Tibial nerve (tissue), 4 donors: ENCODE data around the gene ASF1A. TPM values are rescaled to one million over a fixed set of nuclear protein-coding genes. Genes with fewer than 3 reads are reported as not detected.

Source experiments
- DNase-seq, 2 donors: peaks; one replicate each; pipeline ENCODE4 v3.0.0-alpha.2; 2019; ENCODE audit warnings: low spot score in 2 of 2
- H3K27ac ChIP-seq, 4 donors: fragments of 200-600 bp; sonication (generic) in 3 of 4; one replicate each; pipeline ENCODE4 v1.5.1; 2017 to 2019; ENCODE audit warnings: mild to moderate bottlenecking in 1 of 4
- H3K27me3 ChIP-seq, 2 donors: fragments of 200-600 bp; sonication (generic) in 1 of 2; one replicate each; pipeline versions ENCODE4 v1.5.1 to v1.6.0; 2017 to 2019
- H3K36me3 ChIP-seq, 3 donors: fragments of 200-600 bp; sonication (generic); one replicate each; pipeline ENCODE4 v1.5.1; 2018 to 2019
- H3K4me1 ChIP-seq, 4 donors: fragments of 200-600 bp; sonication (generic) in 3 of 4; one replicate each; pipeline ENCODE4 v1.5.1; 2017 to 2019
- H3K4me3 ChIP-seq, 4 donors: fragments of 200-600 bp; sonication (generic) in 3 of 4; one replicate each; pipeline ENCODE4 v1.5.1; 2017 to 2019; ENCODE audit warnings: mild to moderate bottlenecking in 1 of 4, moderate library complexity in 1 of 4
- H3K9me3 ChIP-seq, 4 donors: fragments of 200-600 bp; sonication (generic) in 3 of 4; one replicate each; pipeline ENCODE4 v1.5.1; 2017 to 2019
- CTCF ChIP-seq, 5 experiments: fragments of 200-600 bp in 3 of 5; fragments of 450-650 bp in 2 of 5; sonication (generic) in 3 of 5; IDR thresholded peaks; one replicate each; pipeline ENCODE4 v1.5.1; 2016 to 2019; ENCODE audit warnings: antibody characterized with exemption in 5 of 5, mild to moderate bottlenecking in 3 of 5, moderate library complexity in 2 of 5
- EP300 ChIP-seq, 2 donors: sonication (generic); formaldehyde crosslinking; IDR thresholded peaks; one replicate each; pipeline ENCODE4 v1.6.1; 2017; ENCODE audit warnings: antibody characterized with exemption in 2 of 2, mild to moderate bottlenecking in 1 of 2
- POLR2A ChIP-seq, 2 donors: fragments of 450-650 bp; IDR thresholded peaks; one replicate each; pipeline ENCODE4 v1.6.1; 2017; ENCODE audit warnings: antibody characterized with exemption in 2 of 2, mild to moderate bottlenecking in 2 of 2, moderate library complexity in 2 of 2
- WGBS, 2 donors: methylation state at CpG; one replicate each; pipeline ENCODE4 v1.1.5; 2018; 5-methylcytosine and 5-hydroxymethylcytosine counted together
- total RNA-seq, 4 donors: library from RNA; depleted of rRNA; stranded (reverse); fragments of >200 nt; gene quantifications; one replicate each; pipeline ENCODE4 v1.1.0, GENCODE V29; 2016

The ASF1A gene
- total RNA-seq, 4 donors from 2014 or later = 8.6 to 14.2 (median 13.0) TPM

GRCh38 chr6:118908441-118908840, 14.5 kb downstream of the ASF1A start:
- H3K4me1 ChIP-seq = peaks cover 0 to 4% (median 0%) of the 10 kb centered on the region in 4 donors
- WGBS, 2 donors = 71 to 77% methylated on average over 1 of the region's 1 CpG
- H3K36me3 ChIP-seq = peaks cover 0 to 90% (median 4%) of the 10 kb centered on the region in 3 donors
- no peaks in the 10 kb centered on the region for H3K27me3 ChIP-seq
- H3K9me3 ChIP-seq = no peaks in the 10 kb centered on the region
- no peak for TF ChIP-seq EP300 (IDR thresholded peaks at IDR 0.05)
- no peak for TF ChIP-seq CTCF (IDR thresholded peaks at IDR 0.05)
- no peak overlapping the region for H3K27ac ChIP-seq
- no peak overlapping the region for H3K4me3 ChIP-seq
- DNase-seq = no peak

- Histone ChIP-seq H3K36me3 (peaks cover 0 to 98% (median 4%) of the 10 kb centered on the region in 3 donors), H3K27me3 (no peaks in the 10 kb centered on the region), H3K4me3 (no peak overlapping the region), H3K9me3 (no peaks in the 10 kb centered on the region), H3K4me1 (peaks cover 0 to 4% (median 0%) of the 10 kb centered on the region in 4 donors), H3K27ac (no peak overlapping the region)
- WGBS, 2 donors = 74 to 79% methylated on average over 5 of the region's 5 CpGs
- DNase-seq = no peak
- no peak for TF ChIP-seq CTCF (IDR thresholded peaks at IDR 0.05)
- TF ChIP-seq POLR2A (IDR thresholded peaks at IDR 0.05) = no peak
- no peak for TF ChIP-seq EP300 (IDR thresholded peaks at IDR 0.05)
These were observed 18.7 kb downstream of the ASF1A start for GRCh38 chr6:118912646-118913045.

GRCh38 chr6:118913161-118913560, 19.2 kb downstream of the ASF1A start:
- no peak overlapping the region for H3K4me3 ChIP-seq
- no peak for TF ChIP-seq POLR2A (IDR thresholded peaks at IDR 0.05)
- TF ChIP-seq CTCF (IDR thresholded peaks at IDR 0.05) = no peak
- TF ChIP-seq EP300 (IDR thresholded peaks at IDR 0.05) = no peak
- no peak for DNase-seq
- WGBS, 2 donors = 79 to 89% methylated on average over 2 of the region's 2 CpGs
- peaks cover 0 to 93% (median 4%) of the 10 kb centered on the region in 3 donors for H3K36me3 ChIP-seq
- H3K27ac ChIP-seq = no peak overlapping the region
- no peaks in the 10 kb centered on the region for H3K27me3 ChIP-seq
- peaks cover 0 to 2% (median 0%) of the 10 kb centered on the region in 4 donors for H3K4me1 ChIP-seq
- H3K9me3 ChIP-seq = no peaks in the 10 kb centered on the region

- no peaks in the 10 kb centered on the region for H3K4me1 ChIP-seq
- DNase-seq = no peak
- no peaks in the 10 kb centered on the region for H3K27me3 ChIP-seq
- H3K27ac ChIP-seq = no peak overlapping the region
- H3K4me3 ChIP-seq = no peak overlapping the region
- TF ChIP-seq POLR2A (IDR thresholded peaks at IDR 0.05) (no peak), EP300 (IDR thresholded peaks at IDR 0.05) (no peak), CTCF (IDR thresholded peaks at IDR 0.05) (no peak)
- H3K36me3 ChIP-seq = peaks cover 0 to 86% (median 4%) of the 10 kb centered on the region in 3 donors
- no peaks in the 10 kb centered on the region for H3K9me3 ChIP-seq
These were observed 20.6 kb downstream of the ASF1A start for GRCh38 chr6:118914598-118914997.

- peaks cover 0 to 86% (median 5%) of the 10 kb centered on the region in 3 donors for H3K36me3 ChIP-seq
- no peak overlapping the region for H3K4me3 ChIP-seq
- H3K4me1 ChIP-seq = no peaks in the 10 kb centered on the region
- no peak overlapping the region for H3K27ac ChIP-seq
- DNase-seq = no peak
- no peaks in the 10 kb centered on the region for H3K27me3 ChIP-seq
- H3K9me3 ChIP-seq = no peaks in the 10 kb centered on the region
- TF ChIP-seq POLR2A (IDR thresholded peaks at IDR 0.05) = no peak
- no peak for TF ChIP-seq EP300 (IDR thresholded peaks at IDR 0.05)
- TF ChIP-seq CTCF (IDR thresholded peaks at IDR 0.05) = no peak
- 91 to 94% methylated on average over 5 of the region's 5 CpGs for WGBS, 2 donors
These were observed 23.8 kb downstream of the ASF1A start for GRCh38 chr6:118917546-118918328.
